HepG2 (cell line): ENCODE measurements around the gene ACYP2. TPM values are rescaled to one million over a fixed set of nuclear protein-coding genes. Genes with fewer than 3 reads are reported as not detected.

Experiments
- CENPBD1 ChIP-seq: sonication (generic); formaldehyde crosslinking; IDR thresholded peaks from 2 replicates; pipeline ENCODE4 v1.8.0; 2022; ENCODE audit warnings: missing genetic modification reagents, low read depth, mild to moderate bottlenecking, borderline replicate concordance
- CENPT ChIP-seq: sonication (generic); formaldehyde crosslinking; IDR thresholded peaks from 2 replicates; pipeline ENCODE4 v1.8.0; 2022; ENCODE audit warnings: low read depth, mild to moderate bottlenecking, moderate library complexity, missing genetic modification reagents
- EZH2 ChIP-seq: conservative IDR thresholded peaks from 2 replicates; pipeline ENCODE4 v1.6.1; 2012; ENCODE audit warnings: mild to moderate bottlenecking, low read depth, low read length, moderate library complexity
- HCFC1 ChIP-seq: fragments of 150-350 bp; IDR thresholded peaks from 2 replicates; pipeline ENCODE4 v1.6.1; 2014; ENCODE audit warnings: low read depth, low read length
- IRF9 ChIP-seq: sonication (generic); formaldehyde crosslinking; IDR thresholded peaks from 2 replicates; pipeline ENCODE4 v1.8.0; 2022; ENCODE audit warnings: missing genetic modification reagents, mild to moderate bottlenecking, borderline replicate concordance
- LCORL ChIP-seq, 2 experiments: fragments of 450-650 bp in 1 of 2; sonication (generic) in 1 of 2; formaldehyde crosslinking in 1 of 2; IDR thresholded peaks; 2 replicates each; pipeline versions ENCODE4 v1.5.0 to v1.6.1; 2017 to 2020; ENCODE audit warnings: antibody characterized with exemption in 1 of 2, missing genetic modification reagents in 1 of 2
- MAFK ChIP-seq, 2 experiments: IDR thresholded peaks in 1 of 2; conservative IDR thresholded peaks in 1 of 2; 2 replicates each; pipeline ENCODE4 v1.6.1; 2011; ENCODE audit warnings: improper control_type of control experiment in 2 of 2, low read length in 2 of 2
- THYN1 ChIP-seq: sonication (generic); formaldehyde crosslinking; IDR thresholded peaks from 2 replicates; pipeline ENCODE4 v1.8.1; 2023; ENCODE audit warnings: low read depth, mild to moderate bottlenecking, moderate library complexity, missing genetic modification reagents, borderline replicate concordance
- ZC3H13 ChIP-seq: sonication (generic); formaldehyde crosslinking; IDR thresholded peaks from 2 replicates; pipeline ENCODE4 v1.8.1; 2023; ENCODE audit warnings: mild to moderate bottlenecking, missing genetic modification reagents, moderate library complexity
- ZFP91 ChIP-seq: sonication (generic); formaldehyde crosslinking; IDR thresholded peaks from 2 replicates; pipeline ENCODE4 v1.9.0; 2022; ENCODE audit warnings: missing genetic modification reagents, mild to moderate bottlenecking, borderline replicate concordance
- ZMYM2 ChIP-seq: sonication (generic); formaldehyde crosslinking; IDR thresholded peaks from 2 replicates; pipeline ENCODE4 v1.8.0; 2022; ENCODE audit warnings: mild to moderate bottlenecking, missing genetic modification reagents
- ZNF329 ChIP-seq: sonication (generic); formaldehyde crosslinking; IDR thresholded peaks from 2 replicates; pipeline ENCODE4 v1.9.0; 2021; ENCODE audit warnings: low read depth, mild to moderate bottlenecking, missing genetic modification reagents
- ZNF383 ChIP-seq: sonication (generic); formaldehyde crosslinking; IDR thresholded peaks from 2 replicates; pipeline ENCODE4 v1.4.0; 2020; ENCODE audit warnings: missing genetic modification reagents, mild to moderate bottlenecking, borderline replicate concordance
- ZNF549 ChIP-seq: sonication (generic); formaldehyde crosslinking; IDR thresholded peaks from 2 replicates; pipeline ENCODE4 v1.5.0; 2020; ENCODE audit warnings: missing genetic modification reagents
- ZNF589 ChIP-seq: sonication (generic); formaldehyde crosslinking; conservative IDR thresholded peaks from 2 replicates; pipeline ENCODE4 v1.8.0; 2022; ENCODE audit warnings: mild to moderate bottlenecking, moderate library complexity, missing genetic modification reagents
- ZNF672 ChIP-seq: sonication (generic); formaldehyde crosslinking; IDR thresholded peaks from 2 replicates; pipeline ENCODE4 v1.8.1; 2022; ENCODE audit warnings: missing genetic modification reagents
- ZNF724P ChIP-seq: sonication (generic); formaldehyde crosslinking; IDR thresholded peaks from 2 replicates; pipeline ENCODE4 v1.8.0; 2022; ENCODE audit warnings: missing genetic modification reagents, borderline replicate concordance
- ZNF770 ChIP-seq: sonication (generic); formaldehyde crosslinking; IDR thresholded peaks from 2 replicates; pipeline ENCODE4 v1.5.0; 2020; ENCODE audit warnings: mild to moderate bottlenecking, missing genetic modification reagents
- ZNF775 ChIP-seq: sonication (generic); formaldehyde crosslinking; IDR thresholded peaks from 2 replicates; pipeline ENCODE4 v1.4.0; 2020; ENCODE audit warnings: missing genetic modification reagents, mild to moderate bottlenecking, moderate library complexity, borderline replicate concordance
- ZNF800 ChIP-seq: sonication (generic); formaldehyde crosslinking; IDR thresholded peaks from 2 replicates; pipeline ENCODE4 v1.4.0; 2020; ENCODE audit warnings: missing genetic modification reagents
- polyA plus RNA-seq, 8 experiments: library from polyadenylated mRNA; depleted of rRNA in 3 of 8; stranded (reverse) in 7 of 8; unstranded in 1 of 8; fragments of >200 nt; fragmentation: Illumina TruSeq in 4 of 8; extraction: Trizol in 4 of 8; gene quantifications; 2 replicates each; pipeline versions ENCODE4 v1.2.1 to v1.2.3, GENCODE V29; 2011 to 2016; ENCODE audit warnings: low read depth in 4 of 8, missing spikeins in 1 of 8, mixed read lengths in 1 of 8; ENCODE audit not compliant: insufficient read depth in 1 of 8
- total RNA-seq, 5 experiments: library from RNA; depleted of rRNA; stranded (reverse); fragments of >200 nt; fragmentation: Illumina TruSeq; extraction: Trizol; gene quantifications; 2 replicates each; pipeline ENCODE4 v1.2.3, GENCODE V29; 2016; ENCODE audit warnings: low read depth in 1 of 5

Gene ACYP2
- total and polyA plus RNA-seq, 2 of the 13 experiments (the other 11 are each of a cell fraction or from before 2014, with no cell fraction given), result 12.3 to 12.7 TPM

GRCh38 chr2:54330926-54331835 lies 215.8 kb downstream of the ACYP2 start (continued):
- TF ChIP-seq ZNF770 (CRISPR knock-in tag) (no peak), ZNF672 (no peak), CENPT (CRISPR knock-in tag) (no peak), ZNF775 (CRISPR knock-in tag) (0 out of 2 replicates have a peak, but pooled peaks have one; percentile 0), ZNF329 (CRISPR knock-in tag) (no peak), ZNF800 (no peak), ZNF724P (CRISPR knock-in tag) (0 out of 2 replicates have a peak, but pooled peaks have one; percentile 0), ZNF589 (CRISPR knock-in tag) (0 out of 2 replicates have a peak, but pooled peaks have one; percentile 19), ZC3H13 (no peak), IRF9 (CRISPR knock-in tag) (no peak), ZNF549 (CRISPR knock-in tag) (no peak), ZMYM2 (CRISPR knock-in tag) (0 out of 2 replicates have a peak, but pooled peaks have one; percentile 8), EZH2 (0 out of 2 replicates have a peak, but pooled peaks have one; percentile 23), ZNF383 (CRISPR knock-in tag) (0 out of 2 replicates have a peak, but pooled peaks have one; percentile 9), THYN1 (no peak), CENPBD1 (CRISPR knock-in tag) (no peak), MAFK (conservative IDR thresholded peaks at IDR 0.05 in 1 of 2, IDR thresholded peaks at IDR 0.05 in 1 of 2; ENCODE audit: low read length in 2 of 2) (no peak), ZFP91 (CRISPR knock-in tag) (no peak), HCFC1 (peak; percentile 14; the same call in 1 of the 2 replicates), LCORL (IDR thresholded peaks at IDR 0.05) (no peak), LCORL (CRISPR knock-in tag; IDR thresholded peaks at IDR 0.05) (peak; percentile 22; the same call in 1 of the 2 replicates)
